CD4-positive, alpha-beta T cell treated with Interferon gamma for 1 hour (primary cell): ENCODE measurements around the gene INVS.
"Not testable (repeated sequence)": the region's sequence is repeated elsewhere in the genome, so short reads cannot be mapped to it uniquely, and the experiment has no call there.

Source experiments
- DNase-seq: peaks from one replicate; pipeline ENCODE4 v3.0.0-alpha.2; 2020

INVS gene

DNA sequence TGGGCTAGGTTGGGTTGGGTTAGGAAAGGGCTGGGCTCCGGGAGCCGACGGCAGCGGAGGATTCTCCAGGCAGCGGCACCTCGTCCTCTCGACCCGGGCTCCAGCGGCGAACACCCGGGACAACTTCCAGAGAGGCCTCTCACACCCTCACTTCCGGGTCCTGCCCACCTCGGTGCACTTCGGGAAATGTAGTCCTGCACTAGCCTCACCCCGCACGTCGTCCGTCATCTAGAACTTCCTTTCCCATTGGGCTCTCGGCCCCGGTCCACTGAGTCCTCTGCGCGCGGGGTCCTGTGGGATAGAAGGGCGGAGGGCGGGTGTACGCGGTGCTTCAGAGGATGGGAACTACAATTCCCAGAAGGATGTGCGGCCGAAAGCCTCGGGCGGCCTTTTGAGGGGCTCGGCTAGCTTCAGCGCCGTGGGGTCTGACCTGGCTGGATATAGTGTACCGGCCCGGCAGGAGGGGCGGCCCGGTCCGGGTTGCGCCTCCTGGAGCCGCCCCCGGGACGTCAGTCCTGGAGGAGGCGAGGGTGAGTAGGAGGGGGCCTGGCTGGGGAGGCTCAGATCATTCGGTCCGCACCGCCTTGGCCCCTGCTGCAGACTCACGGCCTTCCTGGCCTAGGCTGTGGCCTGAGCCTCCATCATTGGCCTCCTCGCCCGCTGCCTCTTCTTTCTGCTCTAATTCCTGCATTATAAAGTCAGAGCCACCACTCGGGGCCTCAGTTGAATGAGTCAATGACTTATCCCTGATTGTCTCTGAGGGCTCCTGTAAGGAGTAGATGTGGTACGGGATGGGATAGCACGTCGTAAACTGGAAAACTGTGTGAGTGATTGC lies at the start of gene INVS, which contains the start of gene ERP44:
INVS (plus strand) TSS at position 357 of the 835 bp plus-strand sequence. CDS start 5,279 bp downstream, outside the sequence.
ERP44 (minus strand) TSS at position 114 of the 835 bp plus-strand sequence. CDS start 160 bp downstream, outside the sequence.
- DNase-seq, result peak; percentile 98

GRCh38 chr9:100049551-100049950 lies 49.5 kb upstream of the INVS start:
- no peak for DNase-seq

DNA sequence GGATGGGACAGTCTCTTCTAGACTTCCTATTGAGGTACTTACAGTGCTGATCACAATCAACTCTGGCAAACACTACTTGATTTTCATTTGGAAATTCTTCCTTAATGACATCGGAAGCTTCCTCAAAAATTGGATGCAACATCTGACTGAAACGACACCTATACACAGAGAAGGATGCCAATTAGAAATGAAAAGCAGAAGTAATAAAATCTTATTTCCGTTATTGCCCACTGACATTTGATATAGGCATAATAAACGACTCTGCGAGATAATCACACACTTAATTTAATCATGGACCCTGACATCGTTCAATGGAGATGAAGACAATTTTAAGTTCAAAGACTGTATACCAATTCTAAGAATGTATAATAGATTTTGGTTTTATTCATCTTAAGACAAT lies 46.7 kb upstream of the INVS start:
- DNase-seq, result no peak

- DNase-seq, result no peak
Observed at GRCh38 chr9:100056561-100056960, 42.5 kb upstream of the INVS start.

DNA sequence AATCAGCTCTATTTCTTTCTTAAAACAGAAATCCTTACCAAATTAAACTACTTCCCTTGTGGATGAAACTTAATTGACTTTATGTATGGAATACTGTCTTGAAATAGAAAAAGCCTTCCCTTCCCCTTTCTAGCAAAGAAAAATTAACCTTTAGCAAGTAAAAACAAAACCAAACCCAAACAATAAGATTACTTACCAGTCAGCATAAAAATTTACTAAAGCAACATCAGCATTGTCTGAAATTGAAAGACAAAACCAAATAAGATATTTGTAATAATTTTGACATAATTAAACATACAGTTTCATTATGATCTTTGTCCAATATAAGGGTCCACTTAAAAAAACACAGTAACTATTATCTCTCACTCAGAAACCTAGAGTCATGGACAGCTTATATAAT lies 41.4 kb upstream of the INVS start:
- DNase-seq, result no peak

- no peak for DNase-seq
Observed at GRCh38 chr9:100058699-100059579, 40.1 kb upstream of the INVS start.

- DNase-seq, result not testable (repeated sequence)
Observed at GRCh38 chr9:100062683-100063082, 36.4 kb upstream of the INVS start.

DNA sequence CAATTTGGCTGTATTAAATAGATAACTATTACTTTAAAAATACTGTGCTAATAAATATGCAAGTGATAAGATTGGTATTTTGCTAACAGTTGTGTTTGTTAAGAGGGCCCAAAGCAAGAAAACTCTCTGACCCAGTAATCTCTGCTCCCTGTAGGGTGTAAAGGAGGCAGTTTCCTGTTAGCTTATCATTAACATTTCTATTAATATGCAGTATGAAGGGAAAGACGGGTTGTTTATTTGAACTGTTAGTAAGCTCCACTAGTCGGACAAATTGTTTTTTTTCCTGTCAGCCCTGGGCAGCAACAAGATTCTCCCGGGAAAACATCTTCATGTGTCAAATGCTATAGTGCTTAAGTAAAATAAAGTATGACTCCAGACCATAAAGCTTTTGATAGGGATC lies 35.9 kb upstream of the INVS start:
- DNase-seq, result no peak

GRCh38 chr9:100064872-100065581 lies 34.0 kb upstream of the INVS start:
- DNase-seq, result no peak

- DNase-seq, result no peak
Observed at GRCh38 chr9:100066539-100066938, 32.5 kb upstream of the INVS start.

DNA sequence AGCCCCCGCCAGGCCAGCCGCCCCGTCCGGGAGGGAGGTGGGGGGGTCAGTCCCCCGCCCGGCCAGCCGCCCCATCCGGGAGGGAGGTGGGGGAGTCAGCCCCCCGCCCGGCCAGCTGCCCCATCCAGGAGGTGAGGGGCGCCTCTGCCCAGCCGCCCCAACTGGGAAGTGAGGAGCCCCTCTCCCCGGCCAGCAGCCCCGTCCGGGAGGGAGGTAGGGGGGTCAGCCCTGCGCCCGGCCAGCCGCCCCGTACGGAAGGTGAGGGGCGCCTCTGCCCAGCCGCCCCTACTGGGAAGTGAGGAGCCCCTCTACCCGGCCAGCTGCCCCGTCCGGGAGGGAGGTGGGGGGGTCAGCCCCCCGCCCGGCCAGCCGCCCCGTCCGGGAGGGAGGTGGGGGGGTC lies 31.1 kb upstream of the INVS start:
- not testable (repeated sequence) for DNase-seq

DNA sequence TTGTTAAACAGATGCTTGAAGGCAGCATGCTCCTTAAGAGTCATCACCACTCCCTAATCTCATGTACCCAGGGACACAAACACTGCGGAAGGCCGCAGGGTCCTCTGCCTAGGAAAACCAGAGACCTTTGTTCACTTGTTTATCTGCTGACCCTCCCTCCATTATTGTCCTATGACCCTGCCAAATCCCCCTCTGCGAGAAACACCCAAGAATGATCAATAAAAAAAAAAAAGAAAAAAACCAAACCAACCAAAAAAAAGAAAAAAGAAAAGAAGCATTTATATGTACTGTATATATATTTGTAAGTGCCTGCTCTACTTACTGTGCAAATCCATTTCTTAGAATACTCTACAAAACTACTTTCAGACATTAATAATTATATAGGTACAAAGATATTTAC lies 30.0 kb upstream of the INVS start:
- not testable (repeated sequence) for DNase-seq

- no peak for DNase-seq
Observed at GRCh38 chr9:100070104-100071041, 28.7 kb upstream of the INVS start.

- DNase-seq, result no peak
Observed at GRCh38 chr9:100071271-100071670, 27.8 kb upstream of the INVS start.

- DNase-seq, result no peak
Observed at GRCh38 chr9:100072805-100073204, 26.2 kb upstream of the INVS start.

- DNase-seq, result no peak
Observed at GRCh38 chr9:100074093-100074492, 24.9 kb upstream of the INVS start.

- DNase-seq, result no peak
Observed at GRCh38 chr9:100074989-100075388, 24.1 kb upstream of the INVS start.

DNA sequence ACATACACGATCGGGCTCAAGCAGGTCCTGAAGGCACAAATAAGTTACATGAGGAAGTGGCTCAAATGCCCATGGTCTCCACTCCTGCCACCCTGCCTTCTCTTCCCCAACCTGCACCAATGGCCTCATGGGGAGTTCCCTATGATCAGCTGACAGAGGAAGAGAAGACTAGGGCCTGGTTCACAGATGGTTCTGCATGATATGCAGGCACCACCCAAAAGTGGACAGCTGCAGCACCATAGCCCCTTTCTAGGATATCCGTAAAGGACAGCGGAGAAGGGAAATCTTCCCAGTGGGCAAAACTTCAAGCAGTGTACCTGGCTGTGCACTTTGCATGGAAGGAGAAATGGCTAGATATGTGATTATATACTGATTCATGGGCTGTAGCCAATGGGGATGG lies 22.8 kb upstream of the INVS start:
- not testable (repeated sequence) for DNase-seq

GRCh38 chr9:100082782-100083181 lies 16.3 kb upstream of the INVS start:
- no peak for DNase-seq

- DNase-seq, result no peak
Observed at GRCh38 chr9:100083448-100084127, 15.5 kb upstream of the INVS start.

GRCh38 chr9:100084128-100084453 lies 15.0 kb upstream of the INVS start:
- DNase-seq, result no peak
